NCI-H748 (cell line): ENCODE data around the gene PPP1R13L.
"Not testable (repeated sequence)": the region's sequence is repeated elsewhere in the genome, so short reads cannot be mapped to it uniquely, and the experiment has no call there.

Experiments
- DNase-seq: peaks from one replicate; lab custom pipeline; 2025; ENCODE audit not compliant: unreplicated experiment; lab: John Stamatoyannopoulos, UW

The PPP1R13L gene

DNA sequence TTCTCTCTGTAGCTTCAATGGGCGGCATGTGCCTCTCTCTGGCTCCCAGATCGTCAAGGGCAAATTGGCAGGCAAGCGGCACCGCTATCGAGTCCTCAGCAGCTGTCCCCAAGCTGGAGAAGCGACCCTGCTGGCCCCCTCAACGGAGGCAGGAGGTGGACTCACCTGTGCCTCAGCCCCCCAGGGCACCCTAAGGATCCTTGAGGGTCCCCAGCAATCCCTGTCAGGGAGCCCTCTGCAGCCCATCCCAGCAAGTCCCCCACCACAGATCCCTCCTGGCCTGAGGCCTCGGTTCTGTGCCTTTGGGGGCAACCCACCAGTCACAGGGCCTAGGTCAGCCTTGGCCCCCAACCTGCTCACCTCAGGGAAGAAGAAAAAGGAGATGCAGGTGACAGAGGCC lies 3.3 kb upstream of the PPP1R13L start:
- DNase-seq = no peak

DNA sequence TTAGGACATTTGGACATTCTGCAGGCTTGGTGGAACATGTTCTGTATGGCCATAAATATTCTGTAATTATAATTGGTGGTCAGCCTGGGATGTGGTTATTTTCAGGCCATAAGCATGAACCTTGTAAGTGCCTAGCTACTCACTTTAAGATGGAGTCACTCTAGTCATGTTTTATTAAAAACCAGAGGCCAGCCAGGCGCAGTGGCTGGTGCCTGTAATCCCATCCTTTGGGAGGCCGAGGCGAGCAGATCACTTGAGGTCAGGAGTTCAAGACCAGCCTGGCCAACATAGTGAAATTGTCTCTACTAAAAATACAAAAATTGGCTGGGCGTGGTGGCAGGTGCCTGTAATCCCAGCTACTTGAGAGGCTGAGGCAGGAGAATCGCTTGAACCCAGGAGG lies 2.7 kb upstream of the PPP1R13L start:
- DNase-seq = not testable (repeated sequence)

DNA sequence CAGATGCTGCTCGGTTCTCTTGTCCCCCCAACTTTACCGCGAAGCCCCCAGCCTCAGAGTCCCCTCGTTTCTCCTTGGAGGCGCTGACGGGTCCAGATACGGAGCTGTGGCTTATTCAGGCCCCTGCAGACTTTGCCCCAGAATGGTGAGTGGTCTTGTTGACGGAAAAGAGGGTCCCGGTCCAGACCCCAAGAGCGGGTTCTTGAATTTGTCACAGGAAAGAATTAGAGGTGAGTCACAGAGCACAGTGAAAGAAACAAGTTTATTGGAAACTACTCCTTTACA lies 2.2 kb upstream of the PPP1R13L start:
- no peak for DNase-seq

DNA sequence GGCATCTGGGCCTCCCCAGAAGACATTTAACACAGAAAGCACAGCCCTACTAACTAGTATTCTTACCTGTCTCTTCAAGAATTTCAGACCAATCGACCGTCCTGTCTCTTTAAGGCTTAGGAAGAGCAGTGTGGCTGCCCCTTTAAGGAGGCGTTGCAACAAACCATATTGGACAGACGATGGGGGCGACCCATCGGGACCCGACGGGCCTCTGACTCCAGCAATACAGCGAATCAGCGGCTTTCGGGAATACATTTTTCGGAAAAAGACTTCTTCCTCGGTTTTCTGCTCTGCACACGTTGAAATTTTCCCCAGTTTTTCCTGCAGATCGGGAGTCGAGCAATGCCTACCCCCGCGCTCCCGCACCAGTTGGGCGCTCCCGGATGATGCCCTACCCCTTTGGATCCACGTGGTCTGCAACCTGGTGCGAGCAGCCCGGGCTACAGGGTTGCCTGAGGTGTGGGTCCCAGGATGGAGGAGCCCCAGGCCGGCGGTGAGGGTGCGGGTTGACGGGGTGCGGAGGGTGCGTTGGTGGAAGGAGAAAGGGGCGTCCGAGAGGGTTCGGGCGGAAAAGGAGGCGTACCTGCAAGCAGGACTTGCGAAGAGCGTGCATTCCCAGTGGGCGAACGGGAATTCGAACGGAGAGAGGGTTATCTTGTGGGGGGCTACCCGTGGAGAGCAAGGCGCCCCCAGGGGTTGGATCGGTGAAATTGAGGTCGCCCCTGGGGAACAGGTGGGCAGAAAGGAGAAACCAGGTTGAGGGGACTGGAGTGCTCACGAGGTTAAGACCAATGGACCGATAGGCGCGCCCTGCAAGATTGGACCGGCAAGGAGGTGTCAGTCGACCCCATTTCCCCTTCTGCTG lies 1.6 kb upstream of the PPP1R13L start, which contains the start of gene POLR1G:
Gene POLR1G (plus strand): TSS at position 419 of the 865 bp plus-strand sequence. CDS start 53 bp downstream, at position 472.
- DNase-seq = peak; percentile 91

DNA sequence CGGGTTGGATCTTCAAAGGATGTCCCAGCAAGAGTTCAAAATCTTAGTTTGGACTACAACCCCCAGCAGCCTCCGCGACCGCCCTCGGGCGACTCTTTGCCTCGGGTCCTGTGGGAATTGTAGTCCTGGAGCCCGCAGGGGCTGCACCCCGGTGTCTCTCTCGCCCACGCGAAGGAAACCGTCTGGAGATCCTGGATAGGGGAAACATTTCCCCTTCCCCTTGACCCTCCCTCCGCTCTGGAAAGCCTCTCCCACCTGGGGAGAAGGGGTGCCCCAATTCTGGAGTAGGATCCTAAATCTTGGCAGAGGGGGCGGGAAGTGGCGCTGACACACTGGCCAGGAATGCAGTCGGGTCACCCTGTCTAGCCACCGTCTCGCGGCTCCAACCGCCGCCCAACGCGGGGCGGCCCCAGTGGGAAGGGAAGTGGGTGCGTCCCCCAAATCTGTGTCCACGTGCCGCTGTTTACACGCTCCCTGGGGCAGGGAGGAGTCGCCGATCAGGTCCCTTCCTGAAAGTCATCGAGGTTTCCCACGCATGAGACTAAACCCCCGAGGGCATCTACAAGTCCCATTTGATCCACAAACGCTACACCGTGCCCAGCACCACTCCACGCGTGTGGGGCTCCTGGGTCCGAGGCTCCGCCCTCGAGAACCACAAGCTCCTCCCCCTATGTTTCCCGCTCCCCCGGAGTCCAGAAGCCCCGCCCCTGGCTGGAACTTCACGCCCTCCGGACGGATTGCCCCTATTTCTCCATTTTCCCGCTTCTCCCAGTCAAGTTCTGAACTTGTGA lies 761 bp upstream of the PPP1R13L start:
- peak; percentile 96 for DNase-seq

DNA sequence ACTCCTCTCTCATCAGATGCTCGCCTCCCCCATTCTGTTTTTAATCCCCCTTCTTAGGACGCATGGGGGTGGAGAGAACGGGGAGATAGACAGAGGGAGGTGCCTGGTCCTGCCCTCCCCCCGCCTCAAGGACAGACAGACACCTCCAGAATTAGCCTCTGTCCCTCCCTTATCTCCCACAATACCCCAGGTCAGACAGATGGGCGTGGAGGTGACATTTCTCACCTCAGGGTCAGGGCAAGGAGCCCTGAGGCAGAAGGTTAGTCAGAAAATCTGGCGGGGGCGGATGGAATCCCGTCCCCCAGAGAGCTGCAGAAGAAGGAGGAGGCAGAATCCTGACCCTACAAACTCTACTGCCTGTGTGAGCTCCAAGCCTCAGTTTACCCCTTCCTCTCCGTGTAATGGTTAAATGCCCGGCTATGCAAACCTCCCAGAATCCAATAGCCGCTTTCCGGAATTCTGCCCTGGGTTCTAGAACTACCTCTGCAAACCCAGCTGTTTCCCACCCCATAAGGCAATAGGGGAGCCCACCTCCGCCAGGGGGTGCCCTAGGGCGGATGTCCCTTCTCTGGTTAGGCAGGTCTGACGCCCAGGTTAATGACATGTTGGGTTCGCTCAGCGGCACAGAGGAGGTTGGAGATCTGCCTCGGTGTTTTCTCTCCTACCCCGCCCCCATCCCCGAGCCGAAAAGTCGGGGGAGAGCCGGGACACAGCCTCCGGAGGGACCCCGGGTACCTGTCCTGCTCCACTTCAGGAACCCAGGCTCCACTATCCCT lies 900 bp downstream of the PPP1R13L start:
- DNase-seq = peak; percentile 85

DNA sequence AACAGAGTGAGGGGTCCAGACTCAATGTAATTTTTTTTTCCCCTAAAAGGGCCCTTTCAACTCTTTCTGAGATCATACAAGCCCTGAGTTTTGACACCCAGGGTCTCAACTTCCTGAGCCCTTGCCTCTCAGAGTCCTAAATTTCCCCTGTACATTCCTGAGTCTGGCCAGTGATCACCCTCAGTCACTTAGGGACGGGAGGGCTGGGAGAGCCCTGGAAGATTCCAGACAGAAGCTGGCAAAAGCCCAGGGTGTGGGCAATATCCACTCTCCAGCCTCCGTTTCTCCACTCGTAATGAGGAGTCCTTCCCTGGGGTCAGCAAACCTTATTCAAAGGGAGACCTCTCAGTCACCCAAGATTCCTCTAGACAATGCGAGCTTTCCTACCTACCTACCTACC lies 1.6 kb downstream of the PPP1R13L start:
- DNase-seq = no peak

DNA sequence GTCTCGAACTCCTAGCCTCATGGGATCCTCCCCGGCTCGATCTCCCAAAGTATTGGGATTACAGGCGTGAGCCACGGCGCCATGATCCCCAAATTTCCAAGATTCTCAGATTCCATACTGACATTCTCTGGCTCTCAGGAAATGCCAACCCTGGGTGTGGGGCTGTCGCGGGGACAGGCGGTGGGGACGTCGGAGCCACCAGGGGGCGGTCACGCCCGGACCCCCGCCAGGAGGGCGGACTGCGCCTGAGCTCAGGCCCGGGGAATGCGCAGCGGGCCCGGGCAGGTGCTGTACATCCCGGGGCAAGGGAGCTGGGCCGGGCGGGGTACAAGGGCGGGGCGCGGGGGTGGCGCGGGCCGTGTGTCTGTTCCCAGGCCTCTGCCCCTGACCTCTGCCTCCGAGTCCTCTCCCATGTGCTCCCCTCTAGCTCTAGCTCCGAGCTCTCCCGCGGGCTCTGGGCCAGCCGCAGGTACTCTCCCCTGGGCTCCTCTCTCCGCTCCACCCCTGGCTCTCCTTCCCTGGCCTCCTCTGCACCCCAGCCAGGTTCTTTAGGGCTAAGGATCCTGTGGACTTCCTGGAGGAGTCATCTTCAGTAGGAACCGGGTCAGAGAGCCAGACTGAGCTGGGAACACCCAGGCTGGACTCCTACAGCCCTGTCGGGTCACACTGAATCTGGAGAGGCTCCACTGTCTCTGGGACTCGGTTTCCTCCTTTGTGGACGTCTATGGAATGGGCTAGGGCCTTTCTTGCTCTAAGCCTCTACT lies 2.4 kb downstream of the PPP1R13L start:
- no peak for DNase-seq

DNA sequence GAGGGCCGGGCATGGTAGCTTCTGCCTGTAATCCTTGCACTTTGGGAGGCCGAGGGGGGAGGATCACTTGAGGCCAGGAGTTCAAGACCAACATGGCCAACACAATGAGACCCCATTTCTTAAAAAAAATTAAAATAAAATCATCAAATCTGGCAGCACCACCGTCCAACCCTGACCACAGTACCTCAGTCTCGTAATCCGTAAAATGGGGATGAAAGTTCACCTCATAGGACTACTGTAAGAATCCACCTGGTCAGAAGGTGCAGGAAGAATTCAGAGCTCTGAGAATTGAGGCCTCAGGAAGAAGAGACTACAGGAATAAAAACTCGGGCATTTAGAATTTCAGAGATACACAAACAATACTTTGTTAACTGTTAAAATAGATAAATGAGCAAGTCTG lies 3.1 kb downstream of the PPP1R13L start:
- no peak for DNase-seq

DNA sequence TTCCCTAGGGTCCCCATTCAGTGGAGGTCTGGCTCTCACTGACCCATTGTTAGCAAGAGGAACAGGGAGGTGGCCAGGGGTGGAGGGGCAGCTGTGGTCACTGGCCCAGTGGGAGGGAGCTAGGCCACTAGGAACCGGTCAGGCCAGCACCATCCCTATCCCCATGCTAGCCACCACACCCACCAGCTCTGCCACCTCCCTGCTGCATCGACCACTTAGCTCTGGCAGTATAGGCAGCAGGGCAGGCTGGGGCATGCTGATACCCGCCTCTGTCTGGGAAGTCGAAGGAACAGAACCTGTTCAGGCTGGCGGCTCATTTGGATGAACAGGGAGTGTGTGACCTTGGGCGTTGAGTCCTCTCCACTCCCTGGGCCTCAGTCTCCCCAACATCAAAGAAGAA lies 4.7 kb downstream of the PPP1R13L start:
- peak; percentile 54 for DNase-seq

DNA sequence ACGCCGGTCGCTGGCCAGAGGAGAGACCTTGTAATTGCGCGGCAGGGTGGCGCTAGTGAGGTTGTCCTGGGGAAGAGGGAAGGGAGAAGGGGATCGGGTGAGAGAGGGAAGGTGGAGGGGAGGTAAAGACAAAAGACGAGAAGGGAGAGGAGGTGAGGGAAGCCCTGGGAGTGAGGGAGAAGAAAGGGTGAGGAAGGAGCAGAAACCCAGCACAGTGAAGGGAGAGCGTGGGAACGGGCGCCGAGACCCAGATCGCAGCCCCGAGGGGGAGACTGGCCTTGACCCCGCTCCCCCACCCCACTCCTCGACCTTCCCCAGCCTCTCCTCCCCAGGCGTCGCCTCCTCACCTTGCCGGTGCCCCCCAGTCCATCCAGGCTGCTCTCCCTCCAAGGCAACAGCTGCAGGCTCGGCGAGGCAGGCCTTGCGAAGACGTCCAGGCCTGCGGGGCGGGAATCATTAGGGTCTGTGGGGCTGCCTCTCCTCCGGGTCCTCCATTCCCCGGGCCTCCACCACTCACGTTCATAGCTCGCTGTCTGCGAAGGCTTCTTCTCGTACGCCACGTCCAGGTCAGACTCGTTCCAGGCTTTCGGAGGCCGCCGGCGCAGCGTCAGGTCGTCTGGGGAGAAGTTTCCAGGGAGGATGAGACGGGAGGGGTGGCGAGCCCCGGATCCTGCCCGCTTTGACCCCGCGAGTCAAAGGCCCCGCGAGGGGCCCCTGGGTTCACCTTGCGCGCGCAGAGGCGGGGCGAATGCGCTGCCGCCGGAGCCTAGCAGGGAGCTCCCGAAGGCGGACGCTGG lies 8.8 kb downstream of the PPP1R13L start:
- DNase-seq = no peak

DNA sequence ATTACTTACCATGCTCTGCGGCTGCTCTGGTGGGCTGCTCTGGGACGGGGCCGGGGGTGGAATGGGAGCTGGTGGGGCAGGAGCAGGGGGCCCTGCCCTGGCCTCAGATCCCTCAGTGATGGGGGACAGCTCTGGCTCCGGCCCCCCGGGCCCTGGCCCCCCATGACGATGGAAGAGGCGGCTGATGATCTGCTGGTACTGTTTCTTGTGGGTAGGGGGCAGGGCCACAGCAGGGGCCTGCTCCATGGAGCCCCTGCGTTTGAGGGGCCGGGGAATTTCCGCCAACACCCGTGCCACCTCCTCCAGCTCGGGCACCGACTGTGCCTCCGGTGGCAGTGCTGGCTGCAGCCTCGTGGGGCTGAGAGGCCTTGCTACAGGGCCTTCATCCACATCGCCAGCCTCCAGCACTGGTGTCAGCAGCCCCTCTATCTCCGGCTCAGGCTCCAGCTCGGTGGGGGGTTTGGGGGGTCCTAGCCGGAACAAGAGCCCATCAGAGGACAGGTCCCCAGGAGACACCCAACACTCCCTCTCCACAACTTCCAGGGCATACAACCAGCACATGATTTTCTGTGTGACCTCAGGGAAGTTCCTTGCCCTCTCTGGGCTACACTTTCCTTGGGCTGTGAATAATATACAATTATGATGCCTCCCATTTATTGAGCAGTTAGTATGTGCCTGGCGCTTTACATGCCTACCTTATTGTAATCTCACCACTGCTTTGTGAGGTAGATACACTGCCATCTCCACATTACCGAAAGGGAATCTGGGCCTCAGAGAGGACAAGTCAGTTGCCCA lies 12.8 kb downstream of the PPP1R13L start:
- no peak for DNase-seq

DNA sequence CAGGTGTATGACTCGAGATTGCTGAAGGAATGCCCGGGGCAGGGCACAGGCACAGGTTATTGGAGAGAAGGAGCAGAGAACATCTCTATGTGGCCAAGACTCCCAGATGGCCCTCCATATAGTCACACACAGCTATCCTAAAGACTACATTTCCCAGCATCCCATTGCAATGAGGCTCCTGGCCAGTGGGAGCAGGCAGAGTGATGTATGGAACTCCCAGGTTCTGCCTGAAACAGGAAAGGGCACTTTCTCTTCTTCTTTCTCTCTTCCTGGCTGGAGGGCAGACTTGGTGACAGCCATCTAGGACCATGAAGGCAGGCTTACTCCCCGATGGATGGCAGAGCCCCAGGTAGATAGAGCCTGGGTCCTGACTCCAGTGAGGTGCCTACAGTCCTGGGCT lies 13.5 kb downstream of the PPP1R13L start:
- DNase-seq = peak; percentile 27

DNA sequence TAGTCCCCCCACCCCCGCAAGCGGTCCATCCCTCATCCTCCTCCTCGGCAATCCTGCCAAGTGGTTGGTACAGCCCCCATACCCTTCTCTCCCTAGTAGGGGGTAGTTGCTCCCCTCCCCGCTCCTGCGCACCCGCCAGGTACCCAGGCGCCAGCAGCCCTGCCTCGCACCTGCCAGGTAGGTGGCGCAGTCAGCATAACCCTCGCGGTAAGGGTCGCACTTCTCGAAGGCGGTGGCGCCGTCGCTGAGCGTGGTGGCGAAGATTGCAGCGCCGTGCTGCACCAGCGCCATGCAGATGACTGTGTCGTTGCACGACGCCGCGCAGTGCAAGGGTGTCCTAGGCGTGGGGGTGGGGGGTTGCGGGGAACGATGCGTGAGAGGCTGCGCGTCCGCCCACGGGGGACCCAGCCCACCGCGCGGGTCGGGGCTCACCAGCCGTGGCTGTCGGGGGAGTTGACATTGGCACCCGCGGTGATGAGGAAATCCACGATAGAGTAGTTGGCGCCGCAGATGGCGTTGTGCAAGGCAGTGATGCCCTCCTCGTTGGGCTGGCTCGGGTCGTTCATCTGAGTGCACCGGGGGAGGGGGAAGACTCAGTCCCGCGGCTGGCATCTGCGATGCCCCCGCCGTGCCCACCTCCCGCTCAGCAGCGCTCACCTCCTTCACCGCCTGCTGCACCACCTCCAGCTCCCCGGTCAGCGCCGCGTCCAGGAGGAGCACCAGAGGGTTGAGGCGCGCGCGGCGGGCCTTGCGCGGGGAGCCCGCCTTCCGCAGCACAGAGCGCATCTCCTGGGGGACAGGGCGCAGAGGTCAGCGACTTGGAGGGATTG lies 19.3 kb downstream of the PPP1R13L start:
- peak; percentile 81 for DNase-seq

DNA sequence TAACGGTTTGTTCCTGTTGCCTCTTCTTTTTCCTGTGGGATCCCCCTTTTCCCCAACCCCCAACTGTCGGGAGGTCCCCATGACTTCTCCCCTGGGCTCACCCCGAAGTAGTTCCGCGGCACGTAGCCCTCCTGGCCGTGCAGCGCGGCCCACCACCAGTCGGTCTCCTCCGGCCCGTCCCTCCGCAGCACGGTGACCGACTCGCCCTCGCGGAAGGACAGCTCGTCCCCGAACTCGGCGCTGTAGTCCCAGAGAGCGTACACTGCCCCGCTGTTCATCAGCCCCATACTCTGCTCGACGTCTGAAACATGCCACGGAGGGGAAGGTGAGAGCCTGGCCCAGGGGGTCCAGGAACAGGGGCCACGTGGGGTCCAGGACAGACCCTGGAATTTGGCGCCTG lies 22.4 kb downstream of the PPP1R13L start:
- DNase-seq = no peak

DNA sequence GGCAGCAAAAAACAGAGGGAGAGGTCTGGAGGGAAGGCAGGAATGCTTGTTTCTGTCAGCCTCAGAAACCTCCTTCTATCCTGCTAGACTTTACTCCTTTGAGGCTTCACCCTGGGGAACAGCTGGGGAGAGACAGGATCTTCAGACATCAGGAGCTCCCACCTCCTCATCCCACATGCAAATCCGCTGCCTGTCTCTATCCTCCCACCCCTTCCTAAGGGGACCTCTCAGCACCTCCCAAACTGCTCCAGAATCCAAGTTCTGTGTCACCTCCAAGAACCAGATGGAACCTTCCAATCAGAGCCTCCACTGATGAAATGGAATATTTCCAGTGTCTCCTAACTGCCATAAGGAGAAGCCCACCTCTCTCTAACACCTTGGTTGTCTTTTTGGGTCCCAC lies 24.8 kb downstream of the PPP1R13L start:
- no peak for DNase-seq

DNA sequence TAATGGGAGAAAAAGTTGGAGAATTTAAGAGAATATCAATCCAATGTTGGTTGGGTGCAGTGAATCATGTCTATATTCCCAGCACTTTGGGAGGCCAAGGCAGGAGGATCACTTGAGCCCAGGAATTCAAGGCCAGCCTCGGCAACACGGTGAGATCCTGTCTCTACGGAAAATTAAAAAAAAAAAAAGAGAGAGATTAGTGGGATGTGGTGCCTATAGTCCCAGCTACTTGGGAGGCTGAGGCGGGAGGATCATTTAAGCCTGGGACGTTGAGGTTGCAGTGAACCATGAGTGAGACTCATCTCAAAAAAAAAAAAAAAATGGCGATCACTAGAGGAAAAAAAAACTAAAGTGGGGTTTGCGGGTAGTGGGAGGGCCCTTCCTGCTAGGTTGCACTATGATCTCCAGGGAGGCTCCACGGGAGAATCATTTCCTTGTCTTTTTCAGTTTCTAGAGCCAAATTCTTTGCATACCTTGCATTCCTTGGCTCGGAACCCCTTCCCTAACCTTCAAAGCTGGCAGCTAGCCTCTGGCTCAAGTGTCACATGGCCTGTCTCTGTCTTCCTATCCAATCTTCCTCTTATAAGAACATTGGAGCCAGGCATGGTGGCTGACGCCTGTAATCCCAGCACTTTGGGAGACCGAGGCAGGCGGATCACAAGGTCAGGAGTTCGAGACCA lies 28.7 kb downstream of the PPP1R13L start:
- DNase-seq = no peak
